Measurements from ENCODE around the gene MRS2.

The MRS2 gene

DNA sequence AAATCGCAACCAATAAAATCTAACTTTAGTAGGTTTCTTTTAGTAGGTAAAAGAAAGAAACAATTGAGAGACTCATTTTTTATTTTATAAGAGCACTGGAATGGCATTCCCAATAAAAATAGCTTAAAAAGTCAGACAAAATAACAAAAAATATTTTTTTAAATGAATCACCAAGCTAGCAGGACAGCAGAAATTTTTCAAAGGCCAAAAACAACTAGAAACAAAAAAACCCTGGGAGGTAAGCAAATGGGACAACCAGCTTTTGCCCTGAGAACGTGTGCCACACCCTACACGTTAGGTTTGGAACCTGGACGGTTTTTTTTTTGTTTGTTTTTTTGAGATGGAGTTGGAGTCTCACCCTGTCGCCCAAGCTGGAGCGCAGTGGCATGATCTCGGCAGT, 67.1 kb downstream of the MRS2 start:
- no peaks in the 10 kb centered on the region for H4K20me1 ChIP-seq (ENCODE audit: low read depth, low read length)
- H3K79me2 ChIP-seq (ENCODE audit: insufficient read depth, low read length) = no peaks in the 10 kb centered on the region
- no peak overlapping the region for H3K4me2 ChIP-seq (ENCODE audit: low read depth, low read length, poor library complexity, severe bottlenecking)
- no peaks in the 10 kb centered on the region for H3K9me2 ChIP-seq (replicated peaks; ENCODE audit: insufficient read depth, low read length)
- no peak overlapping the region for H3K4me3 ChIP-seq (ENCODE audit: insufficient read depth, low read length, poor library complexity, severe bottlenecking)
- no peaks in the 10 kb centered on the region for H3K36me3 ChIP-seq (ENCODE audit: low read length)
- no peak for TF ChIP-seq EZH2phosphoT487 (conservative IDR thresholded peaks at IDR 0.05; ENCODE audit: low read length)
- TF ChIP-seq, protein P1, sequence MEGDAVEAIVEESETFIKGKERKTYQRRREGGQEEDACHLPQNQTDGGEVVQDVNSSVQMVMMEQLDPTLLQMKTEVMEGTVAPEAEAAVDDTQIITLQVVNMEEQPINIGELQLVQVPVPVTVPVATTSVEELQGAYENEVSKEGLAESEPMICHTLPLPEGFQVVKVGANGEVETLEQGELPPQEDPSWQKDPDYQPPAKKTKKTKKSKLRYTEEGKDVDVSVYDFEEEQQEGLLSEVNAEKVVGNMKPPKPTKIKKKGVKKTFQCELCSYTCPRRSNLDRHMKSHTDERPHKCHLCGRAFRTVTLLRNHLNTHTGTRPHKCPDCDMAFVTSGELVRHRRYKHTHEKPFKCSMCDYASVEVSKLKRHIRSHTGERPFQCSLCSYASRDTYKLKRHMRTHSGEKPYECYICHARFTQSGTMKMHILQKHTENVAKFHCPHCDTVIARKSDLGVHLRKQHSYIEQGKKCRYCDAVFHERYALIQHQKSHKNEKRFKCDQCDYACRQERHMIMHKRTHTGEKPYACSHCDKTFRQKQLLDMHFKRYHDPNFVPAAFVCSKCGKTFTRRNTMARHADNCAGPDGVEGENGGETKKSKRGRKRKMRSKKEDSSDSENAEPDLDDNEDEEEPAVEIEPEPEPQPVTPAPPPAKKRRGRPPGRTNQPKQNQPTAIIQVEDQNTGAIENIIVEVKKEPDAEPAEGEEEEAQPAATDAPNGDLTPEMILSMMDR (IDR thresholded peaks at IDR 0.05; ENCODE audit: insufficient read depth, low read length, poor library complexity, severe bottlenecking) = no peak
- H3F3A ChIP-seq (ENCODE audit: insufficient read depth) = no peaks in the 10 kb centered on the region
- H3K27me3 ChIP-seq (ENCODE audit: low read length) = no peaks in the 10 kb centered on the region
- H3K27ac ChIP-seq (ENCODE audit: low read depth, low read length) = no peak overlapping the region
- H3K9ac ChIP-seq (ENCODE audit: low read length) = no peak overlapping the region
- H2AFZ ChIP-seq (ENCODE audit: low read depth, low read length, severe bottlenecking) = no peak overlapping the region
- no peaks in the 10 kb centered on the region for H3K9me3 ChIP-seq (ENCODE audit: insufficient read depth, low read length)

- Histone ChIP-seq H3K27me3 (ENCODE audit: low read length) (no peaks in the 10 kb centered on the region), H3K36me3 (ENCODE audit: low read length) (no peaks in the 10 kb centered on the region), H3K27ac (ENCODE audit: low read depth, low read length) (no peak overlapping the region), H3K9ac (ENCODE audit: low read length) (no peak overlapping the region), H3K9me2 (replicated peaks; ENCODE audit: insufficient read depth, low read length) (no peaks in the 10 kb centered on the region), H3K4me3 (ENCODE audit: insufficient read depth, low read length, poor library complexity, severe bottlenecking) (no peak overlapping the region), H3K79me2 (ENCODE audit: insufficient read depth, low read length) (no peaks in the 10 kb centered on the region), H2AFZ (ENCODE audit: low read depth, low read length, severe bottlenecking) (no peak overlapping the region), H3F3A (ENCODE audit: insufficient read depth) (no peaks in the 10 kb centered on the region), H4K20me1 (ENCODE audit: low read depth, low read length) (no peaks in the 10 kb centered on the region), H3K4me2 (ENCODE audit: low read depth, low read length, poor library complexity, severe bottlenecking) (no peak overlapping the region), H3K9me3 (ENCODE audit: insufficient read depth, low read length) (no peaks in the 10 kb centered on the region)
- TF ChIP-seq, protein P1 (IDR thresholded peaks at IDR 0.05; ENCODE audit: insufficient read depth, low read length, poor library complexity, severe bottlenecking) = no peak
- no peak for TF ChIP-seq EZH2phosphoT487 (conservative IDR thresholded peaks at IDR 0.05; ENCODE audit: low read length)
Observed at GRCh38 chr6:24472181-24472580, 69.4 kb downstream of the MRS2 start.

Measured in SU-DHL-6 (cell line).